BE2C (cell line): Measurements from ENCODE around the gene SCAMP2. TPM values are rescaled to one million over a fixed set of nuclear protein-coding genes. Genes with fewer than 3 reads are reported as not detected.
"Not testable (repeated sequence)": the region's sequence is repeated elsewhere in the genome, so short reads cannot be mapped to it uniquely, and the experiment has no call there.

ENCODE experiments used
- DNase-seq: peaks from one replicate; pipeline ENCODE4 v3.0.0-alpha.2; 2020
- H3K27me3 ChIP-seq: fragments of 250-450 bp; sonication (Bioruptor Pico); 2 replicates; pipeline ENCODE4 v1.5.1; 2020; ENCODE audit warnings: mild to moderate bottlenecking
- H3K36me3 ChIP-seq: fragments of 250-450 bp; sonication (Bioruptor Pico); 2 replicates; pipeline ENCODE4 v1.5.1; 2020; ENCODE audit warnings: mild to moderate bottlenecking
- H3K4me1 ChIP-seq: fragments of 250-450 bp; sonication (Bioruptor Pico); 2 replicates; pipeline ENCODE4 v1.5.1; 2020
- H3K4me3 ChIP-seq: 2 replicates; pipeline ENCODE4 v1.5.1; 2011; ENCODE audit warnings: low read depth, low read length
- H3K9me3 ChIP-seq: fragments of 250-450 bp; sonication (Bioruptor Pico); 2 replicates; pipeline ENCODE4 v1.5.1; 2020
- CTCF ChIP-seq: IDR thresholded peaks from 2 replicates; pipeline ENCODE4 v1.5.1; 2012; ENCODE audit warnings: mild to moderate bottlenecking, low read depth, low read length
- polyA plus RNA-seq: library from polyadenylated mRNA; unstranded; fragments of >200 nt; gene quantifications from one replicate; pipeline ENCODE4 v1.2.1, GENCODE V29; 2012; ENCODE audit warnings: low read depth, missing spikeins; ENCODE audit not compliant: insufficient read length, insufficient read depth

SCAMP2 gene
- 76.6 TPM for polyA plus RNA-seq

GRCh38 chr15:74873036-74873755 is at the start of gene SCAMP2:
SCAMP2 (minus strand) TSS chr15:74873365; CDS start chr15:74873255, 110 bp downstream.
- Histone ChIP-seq H3K4me1 (no peaks in the 10 kb centered on the region; the same call in 1 of the 2 replicates), H3K9me3 (no peaks in the 10 kb centered on the region)
- no peak for TF ChIP-seq CTCF

GRCh38 chr15:74920456-74920855 is 47.3 kb upstream of the SCAMP2 start:
- Histone ChIP-seq H3K27me3 (no peaks in the 10 kb centered on the region), H3K4me1 (no peaks in the 10 kb centered on the region), H3K9me3 (no peaks in the 10 kb centered on the region), H3K4me3 (no peak overlapping the region), H3K36me3 (peaks cover 93% of the 10 kb centered on the region)
- no peak for DNase-seq
- TF ChIP-seq CTCF = no peak

More at GRCh38 chr15:74873036-74873755, at the start of gene SCAMP2:
- Histone ChIP-seq H3K4me3 (peak within 1 kb of the TSS; percentile 87), H3K36me3 (peaks cover 11% of the 10 kb centered on the region), H3K27me3 (no peaks in the 10 kb centered on the region)
- DNase-seq = peak; percentile 96

- DNase-seq = no peak
- no peaks in the 10 kb centered on the region for H3K4me1 ChIP-seq
- no peaks in the 10 kb centered on the region for H3K27me3 ChIP-seq
- TF ChIP-seq CTCF = no peak
- no peak overlapping the region for H3K4me3 ChIP-seq
- peaks cover 91% of the 10 kb centered on the region for H3K36me3 ChIP-seq
- no peaks in the 10 kb centered on the region; the same call in 1 of the 2 replicates for H3K9me3 ChIP-seq
Observed at GRCh38 chr15:74917676-74918075, 44.5 kb upstream of the SCAMP2 start.

GRCh38 chr15:74913799-74914198 is 40.6 kb upstream of the SCAMP2 start:
- not testable (repeated sequence) for H3K27me3 ChIP-seq, DNase-seq, H3K4me1 ChIP-seq, H3K4me3 ChIP-seq, H3K9me3 ChIP-seq
- peaks cover 64% of the 10 kb centered on the region for H3K36me3 ChIP-seq

- no peak for DNase-seq
- no peak for TF ChIP-seq CTCF
- peaks cover 56% of the 10 kb centered on the region for H3K36me3 ChIP-seq
- no peak overlapping the region for H3K4me3 ChIP-seq
- no peaks in the 10 kb centered on the region for H3K4me1 ChIP-seq
- H3K9me3 ChIP-seq = no peaks in the 10 kb centered on the region; the same call in 1 of the 2 replicates
- no peaks in the 10 kb centered on the region for H3K27me3 ChIP-seq
Observed at GRCh38 chr15:74913041-74913440, 39.9 kb upstream of the SCAMP2 start.

GRCh38 chr15:74908635-74909034 is 35.5 kb upstream of the SCAMP2 start:
- Histone ChIP-seq H3K36me3 (peaks cover 33% of the 10 kb centered on the region), H3K27me3 (no peaks in the 10 kb centered on the region), H3K4me1 (no peaks in the 10 kb centered on the region), H3K9me3 (no peaks in the 10 kb centered on the region; the same call in 1 of the 2 replicates), H3K4me3 (no peak overlapping the region)
- no peak for TF ChIP-seq CTCF
- DNase-seq = no peak
